HL-60/S4 (cell line): ENCODE data around the gene RHO.
"Not testable (repeated sequence)": the region's sequence is repeated elsewhere in the genome, so short reads cannot be mapped to it uniquely, and the experiment has no call there.

ENCODE experiments used
- in situ Hi-C: fragments of 300-500 bp; cut with MboI; formaldehyde crosslinking; loops from 2 replicates; pipeline ENCODE4 v1.14.3; 2022; ENCODE audit warnings: low sequenced_read_pairs

Gene RHO

DNA sequence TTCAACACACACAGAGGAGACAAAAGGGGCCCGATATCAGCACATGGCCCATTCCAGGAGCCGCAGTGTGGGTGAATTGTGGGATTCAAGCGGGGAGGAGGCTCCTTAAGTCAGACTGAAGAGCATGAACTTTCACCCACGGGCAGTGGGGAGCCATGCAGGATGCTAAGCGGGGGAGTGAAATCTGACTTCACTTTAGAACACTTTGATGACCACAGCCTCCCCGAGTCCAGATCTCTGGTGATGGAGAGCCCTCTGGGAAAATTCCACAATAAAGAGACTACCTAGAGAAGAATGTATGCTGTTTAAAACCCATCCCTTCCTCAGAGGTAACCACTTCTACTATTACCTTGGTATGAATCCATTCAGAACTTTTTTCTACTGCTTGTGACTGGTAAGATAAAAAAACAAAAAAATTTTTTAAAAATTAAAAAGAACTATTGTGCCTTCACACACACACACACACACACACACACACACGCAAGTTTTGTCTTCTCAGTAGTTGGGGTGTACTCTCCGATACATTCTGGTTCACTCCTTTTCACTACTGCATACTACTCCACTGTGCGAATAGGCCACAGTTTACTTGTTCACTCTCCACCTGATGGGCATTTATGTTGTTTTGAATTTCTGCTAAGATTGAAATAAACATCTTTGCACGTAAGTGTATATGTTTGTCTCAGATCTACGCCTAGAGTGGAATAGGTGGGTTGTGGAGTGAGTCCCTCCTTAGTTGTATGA lies 12.5 kb downstream of the RHO start:
- in situ Hi-C loops: no loop called here

GRCh38 chr3:129542747-129543146 lies 14.3 kb downstream of the RHO start:
- in situ Hi-C loops: no loop called here

DNA sequence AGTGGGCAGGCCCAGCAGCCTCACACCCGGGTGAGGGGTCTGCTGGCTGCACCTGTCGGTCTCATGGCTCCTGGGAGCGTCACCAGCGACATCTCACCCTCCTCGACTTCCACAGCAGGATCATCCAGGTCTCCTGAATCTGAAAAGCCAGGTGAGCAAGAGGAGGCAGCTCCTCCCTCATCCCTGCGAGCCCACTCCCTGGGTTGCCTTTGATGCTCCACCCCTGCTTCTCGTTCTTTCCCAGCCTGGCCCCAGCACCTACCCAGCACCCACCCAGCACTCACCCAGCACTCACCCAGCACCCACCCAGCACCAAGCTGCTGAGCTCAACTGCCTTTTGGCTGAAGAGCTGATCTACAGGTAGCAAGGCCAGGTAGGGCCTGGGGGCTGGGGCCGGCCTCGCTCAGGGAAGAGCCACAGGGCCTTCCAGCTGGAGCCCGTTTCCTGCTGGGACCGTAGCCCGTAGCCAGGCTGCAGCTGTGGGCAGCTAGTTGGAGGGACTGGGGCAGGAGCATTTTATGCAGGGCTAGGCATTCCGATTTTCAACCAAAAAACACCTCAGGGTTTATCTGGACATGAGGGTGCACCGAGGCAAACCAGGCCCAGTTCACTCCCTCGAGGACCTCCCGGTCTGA lies 14.8 kb downstream of the RHO start, which contains the start of gene H1-8:
Gene H1-8, plus strand, starts transcription at position 20 of the 635 bp plus-strand sequence. Its CDS starts 44 bp downstream, at position 64.
- in situ Hi-C loops: no loop called here

GRCh38 chr3:129543999-129544398 lies 15.6 kb downstream of the RHO start:
- in situ Hi-C loops: no loop called here

GRCh38 chr3:129545951-129546350 lies 17.5 kb downstream of the RHO start:
- in situ Hi-C loops: not testable (repeated sequence)

- in situ Hi-C loops: no loop called here
Measured at GRCh38 chr3:129547241-129547640, 18.8 kb downstream of the RHO start.

- in situ Hi-C loops: no loop called here
Measured at GRCh38 chr3:129548104-129548965, 19.9 kb downstream of the RHO start.

GRCh38 chr3:129549006-129549800 lies 20.8 kb downstream of the RHO start:
- in situ Hi-C loops: no loop called here

DNA sequence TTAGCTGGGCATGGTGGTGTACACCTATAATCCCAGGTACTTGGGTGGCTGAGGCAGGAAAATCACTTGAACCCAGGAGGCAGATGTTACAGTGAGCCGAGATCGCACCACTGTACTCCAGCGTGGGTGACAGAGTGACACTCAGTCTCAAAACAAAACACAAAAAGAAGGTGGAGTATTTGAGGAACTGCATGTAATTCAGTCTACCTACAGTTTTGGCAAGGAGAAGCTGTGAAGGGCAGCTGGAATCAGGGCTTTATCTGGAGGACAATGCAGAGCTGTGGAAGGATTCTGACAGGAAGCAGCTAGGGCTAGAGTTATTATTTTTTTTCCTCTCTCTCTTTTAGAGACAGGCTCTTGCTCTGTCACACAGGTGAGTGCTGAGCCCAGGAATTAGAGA lies 21.4 kb downstream of the RHO start:
- in situ Hi-C loops: no loop called here

DNA sequence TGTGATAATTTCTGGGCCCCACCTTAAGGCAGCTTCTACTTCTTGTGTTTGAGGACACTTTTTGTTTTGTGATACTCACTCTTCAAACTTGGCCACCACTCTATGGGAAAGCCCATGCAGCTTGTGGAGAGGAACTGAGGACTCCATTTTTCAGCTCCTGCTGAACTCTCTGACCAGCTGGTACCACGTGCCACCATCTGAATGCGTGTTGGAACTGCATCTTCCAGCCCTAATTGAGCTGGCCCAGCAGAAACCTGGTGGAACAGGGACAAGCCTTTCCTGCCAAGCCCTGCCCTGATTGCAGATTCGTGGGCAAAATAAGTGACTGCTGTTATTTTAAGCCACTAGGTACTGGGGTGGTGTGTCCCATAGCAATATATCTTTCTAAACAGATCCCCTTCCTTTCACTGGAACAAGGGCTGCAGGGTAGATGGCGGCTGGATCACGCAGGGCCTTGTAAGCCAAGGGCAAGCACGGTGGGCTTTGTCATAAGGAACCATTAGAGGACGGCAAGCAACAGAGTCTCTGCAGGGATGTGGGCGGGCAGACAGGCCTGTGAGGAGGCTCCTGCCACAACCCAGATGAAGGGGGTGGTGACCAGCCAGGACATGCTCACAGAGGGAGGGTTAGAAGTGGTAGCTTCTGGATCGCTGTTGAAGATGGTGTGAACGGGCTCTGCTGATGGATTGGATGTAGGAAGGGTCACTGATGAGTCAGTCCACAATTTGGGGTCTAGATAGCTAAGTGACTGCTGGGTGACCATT lies 24.0 kb downstream of the RHO start:
- in situ Hi-C loops: no loop called here

DNA sequence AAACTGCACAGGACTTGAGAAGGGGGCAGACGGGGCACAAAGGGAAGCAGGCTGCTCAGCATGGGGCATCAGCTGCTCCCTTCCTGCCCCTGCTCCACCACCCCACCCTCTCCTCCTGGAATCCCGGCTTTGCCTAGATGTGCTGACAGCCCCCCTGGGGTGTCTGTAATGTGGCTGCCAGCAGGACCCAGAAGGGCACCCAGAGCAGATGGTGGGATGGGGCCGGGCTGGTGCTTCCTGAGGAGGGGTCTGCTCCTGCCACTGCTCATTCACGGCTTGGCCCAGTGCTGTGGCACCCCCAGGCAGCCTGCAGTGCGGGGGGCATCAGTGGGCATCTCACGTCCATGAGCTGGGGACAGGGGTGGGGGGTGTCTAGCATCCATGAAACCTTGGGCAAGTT lies 24.7 kb downstream of the RHO start:
- in situ Hi-C loops: no loop called here

DNA sequence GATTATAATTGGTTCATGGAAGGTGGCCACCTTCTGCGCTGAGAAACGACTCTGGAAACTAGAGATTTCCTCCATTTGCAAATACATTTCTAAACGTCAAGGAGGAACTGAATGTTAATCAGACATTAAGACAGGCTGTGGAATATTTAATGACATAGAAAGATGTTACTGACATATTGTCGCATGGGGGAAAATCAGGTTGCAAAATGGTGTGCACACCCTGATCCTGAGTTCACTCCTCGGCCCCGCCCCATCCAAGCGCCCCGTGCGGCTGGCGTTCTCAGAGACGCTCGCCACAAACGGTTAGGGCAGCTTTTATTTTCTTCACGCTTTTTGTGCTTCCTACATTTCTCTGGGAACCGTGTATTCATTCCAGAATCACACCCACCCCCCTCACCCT lies 25.3 kb downstream of the RHO start:
- in situ Hi-C loops: no loop called here

DNA sequence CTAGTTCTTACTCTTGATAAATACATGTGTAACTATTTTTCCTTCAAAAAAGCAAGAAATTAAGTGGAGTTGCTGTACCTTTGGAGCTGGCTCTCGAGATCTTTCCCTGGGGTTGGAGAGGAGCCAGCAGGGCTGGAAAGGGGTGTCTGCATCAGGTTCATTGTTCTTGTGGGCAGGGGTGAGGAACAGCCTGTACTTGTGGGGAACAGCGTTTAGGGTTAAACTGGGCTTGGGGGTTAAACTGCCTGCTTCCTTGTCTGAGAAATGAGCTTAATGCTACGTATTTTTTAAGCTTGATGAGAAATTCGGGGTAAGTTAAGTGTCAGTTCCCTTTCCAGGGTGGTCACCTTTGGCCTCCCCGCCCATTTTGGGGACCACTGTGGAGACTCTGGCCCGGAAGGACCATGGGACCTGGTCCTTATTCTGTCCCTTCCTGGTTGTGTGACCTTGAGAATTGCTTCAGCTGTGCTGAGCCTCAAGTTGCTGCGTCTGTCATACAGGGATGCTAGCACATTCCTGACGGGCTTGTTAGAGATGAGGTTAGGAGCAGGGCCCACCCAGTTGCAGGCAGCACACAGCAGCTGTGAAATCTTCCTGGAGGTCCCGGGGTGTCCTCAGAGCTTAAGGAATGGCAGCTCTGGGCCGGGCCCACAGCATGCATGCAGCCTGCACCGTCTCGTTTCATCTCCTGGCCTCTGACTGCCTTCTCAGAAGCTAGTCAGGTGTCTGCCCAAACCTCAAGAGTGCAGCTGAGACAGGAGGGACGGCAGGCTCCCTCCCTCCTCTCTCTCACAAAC lies 26.1 kb downstream of the RHO start:
- in situ Hi-C loops: no loop called here

DNA sequence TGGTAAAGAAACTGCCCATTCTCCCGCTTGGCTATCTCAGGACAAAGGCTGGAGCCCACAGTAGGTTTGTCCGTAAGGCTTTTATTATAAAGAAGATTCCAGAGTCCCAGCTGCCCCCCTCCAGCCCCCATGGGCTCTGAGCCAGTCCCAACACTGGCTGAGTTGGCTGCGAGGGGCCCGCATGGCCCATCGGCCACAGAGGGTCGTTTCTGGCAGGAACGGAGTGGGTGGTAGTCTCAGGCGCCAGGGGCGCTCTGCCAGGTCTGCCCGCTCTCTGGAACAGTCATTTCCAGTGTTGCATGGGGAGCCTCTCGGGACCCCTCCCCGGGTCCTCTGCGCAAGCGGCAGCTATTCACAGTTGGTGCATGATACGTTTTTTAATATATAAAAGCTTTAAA lies 26.7 kb downstream of the RHO start:
- in situ Hi-C loops: no loop called here

- in situ Hi-C loops: no loop called here
Measured at GRCh38 chr3:129555616-129556357, 27.3 kb downstream of the RHO start.

DNA sequence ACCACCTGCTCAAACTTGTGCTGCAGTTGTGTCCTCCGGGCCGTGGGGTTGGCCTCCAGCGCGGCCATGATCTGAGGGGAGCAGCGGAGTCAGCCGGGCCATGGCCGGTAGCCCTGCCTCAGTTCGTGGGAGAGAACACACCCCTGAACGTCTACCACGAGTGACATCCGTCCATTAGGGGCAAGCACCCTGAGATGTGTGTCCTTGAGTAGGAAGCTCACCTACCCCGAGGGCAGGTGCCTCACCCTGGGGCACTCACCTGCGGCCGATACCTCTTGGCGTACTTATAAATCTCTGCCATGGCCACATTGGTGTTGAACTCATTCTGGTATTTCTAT lies 27.9 kb downstream of the RHO start:
- in situ Hi-C loops: no loop called here

DNA sequence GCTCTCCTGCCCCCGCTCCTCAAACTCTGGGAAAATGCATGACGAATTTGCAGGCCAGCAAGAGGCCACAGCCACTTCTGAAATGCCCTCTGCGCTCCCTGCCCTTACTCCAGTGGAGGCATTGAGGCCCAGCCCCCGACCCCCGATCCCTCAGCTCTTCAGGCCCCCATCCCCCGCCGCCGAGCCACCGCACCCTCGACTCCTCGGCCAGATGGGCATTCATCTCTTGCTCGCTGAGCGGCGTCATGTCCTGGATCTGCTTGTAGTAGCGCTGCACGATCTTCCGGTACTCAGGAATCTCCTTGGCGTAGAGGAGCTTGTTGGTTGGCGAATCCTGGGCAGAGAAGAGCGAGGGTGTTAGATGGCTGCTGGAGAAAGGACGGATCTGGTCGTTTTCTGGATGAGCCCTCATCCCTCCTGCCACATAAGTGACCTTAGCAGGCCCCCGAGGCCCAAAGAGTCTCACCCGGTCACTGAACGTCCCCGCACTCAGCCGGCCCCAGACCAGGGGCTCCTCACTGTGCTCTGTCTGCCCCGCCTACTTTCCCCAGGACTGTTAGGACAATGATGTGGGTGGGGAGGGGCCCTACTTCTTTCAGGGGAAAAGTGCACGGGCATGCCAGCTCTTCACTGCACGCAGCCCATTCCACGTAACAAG lies 28.6 kb downstream of the RHO start:
- in situ Hi-C loops: no loop called here

DNA sequence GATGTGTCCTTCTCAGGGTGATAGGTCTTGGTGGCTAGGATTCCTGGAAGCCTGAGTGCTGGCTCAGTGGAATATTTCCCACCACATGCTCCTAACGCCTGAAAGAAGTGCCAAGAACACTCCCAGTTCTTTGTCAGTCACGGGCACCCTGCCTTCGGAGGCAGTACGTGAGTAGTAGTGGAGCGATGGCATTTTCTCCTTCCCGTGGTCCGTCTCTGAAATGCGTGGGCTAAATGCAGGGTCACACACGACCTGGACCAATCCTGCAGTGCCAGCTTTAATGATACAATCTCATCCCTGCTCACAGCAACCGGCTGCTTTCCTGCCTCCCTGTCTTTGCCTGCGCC lies 29.1 kb downstream of the RHO start:
- in situ Hi-C loops: no loop called here
